HT1080 (cell line): Measurements from ENCODE around the gene AP3D1. TPM values are rescaled to one million over a fixed set of nuclear protein-coding genes. Genes with fewer than 3 reads are reported as not detected.
"Not testable (repeated sequence)": the region's sequence is repeated elsewhere in the genome, so short reads cannot be mapped to it uniquely, and the experiment has no call there.

Experiments used
- DNase-seq: peaks from one replicate; pipeline ENCODE4 v3.0.0-alpha.2; 2015; ENCODE audit warnings: low read depth
- total RNA-seq: library from RNA; depleted of rRNA; stranded (reverse); fragments of >200 nt; shearing (Covaris generic); gene quantifications from 2 replicates; pipeline ENCODE4 v1.2.3, GENCODE V29; 2014

AP3D1 gene
- total RNA-seq, 1 experiment from 2014 or later, result 146 TPM

DNA sequence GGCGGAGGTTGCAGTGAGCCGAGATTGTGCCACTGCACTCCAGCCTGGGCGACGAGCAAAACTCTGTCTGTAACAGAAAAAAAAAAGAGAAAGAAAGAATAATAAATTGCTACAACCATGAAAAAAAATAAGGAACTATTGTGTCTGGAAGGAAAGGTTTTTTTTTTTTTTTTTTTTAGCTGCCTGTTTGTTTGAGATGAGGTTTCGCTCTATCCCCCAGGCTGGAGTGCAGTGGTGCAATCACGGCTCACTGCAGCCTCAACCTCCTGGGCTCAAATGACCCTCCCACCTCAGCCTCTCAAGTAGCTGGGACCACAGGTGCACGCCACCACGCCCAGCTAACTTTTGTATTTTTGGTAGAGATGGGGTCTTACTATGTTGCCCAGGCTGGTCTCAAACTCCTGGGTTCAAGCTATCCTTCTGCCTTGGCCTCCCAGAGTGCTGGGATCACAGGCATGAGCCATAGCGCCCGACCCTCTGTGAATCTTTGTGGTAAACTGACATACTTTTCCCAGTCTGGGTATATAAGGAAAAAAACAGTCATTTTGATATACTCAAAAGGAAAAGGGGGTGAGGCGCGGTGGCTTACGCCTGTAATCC, 59.3 kb downstream of the AP3D1 start:
- DNase-seq, result not testable (repeated sequence)

DNA sequence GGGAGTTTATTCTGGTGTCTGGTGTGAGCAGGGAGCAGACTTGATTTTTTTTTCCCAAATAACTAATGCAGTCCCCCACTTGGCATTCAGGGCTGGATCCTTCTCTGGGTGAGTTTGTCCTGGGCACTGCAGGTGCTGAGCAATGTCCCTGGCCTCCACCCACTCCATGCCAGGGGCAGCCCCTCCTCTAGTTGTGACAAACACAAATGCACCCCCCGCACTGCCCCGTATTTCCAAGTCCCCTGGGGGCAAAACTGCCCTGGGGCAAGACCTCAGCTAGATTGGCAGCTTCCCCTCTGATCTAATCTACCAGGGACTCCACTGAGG, 61.7 kb downstream of the AP3D1 start:
- DNase-seq, result no peak

DNA sequence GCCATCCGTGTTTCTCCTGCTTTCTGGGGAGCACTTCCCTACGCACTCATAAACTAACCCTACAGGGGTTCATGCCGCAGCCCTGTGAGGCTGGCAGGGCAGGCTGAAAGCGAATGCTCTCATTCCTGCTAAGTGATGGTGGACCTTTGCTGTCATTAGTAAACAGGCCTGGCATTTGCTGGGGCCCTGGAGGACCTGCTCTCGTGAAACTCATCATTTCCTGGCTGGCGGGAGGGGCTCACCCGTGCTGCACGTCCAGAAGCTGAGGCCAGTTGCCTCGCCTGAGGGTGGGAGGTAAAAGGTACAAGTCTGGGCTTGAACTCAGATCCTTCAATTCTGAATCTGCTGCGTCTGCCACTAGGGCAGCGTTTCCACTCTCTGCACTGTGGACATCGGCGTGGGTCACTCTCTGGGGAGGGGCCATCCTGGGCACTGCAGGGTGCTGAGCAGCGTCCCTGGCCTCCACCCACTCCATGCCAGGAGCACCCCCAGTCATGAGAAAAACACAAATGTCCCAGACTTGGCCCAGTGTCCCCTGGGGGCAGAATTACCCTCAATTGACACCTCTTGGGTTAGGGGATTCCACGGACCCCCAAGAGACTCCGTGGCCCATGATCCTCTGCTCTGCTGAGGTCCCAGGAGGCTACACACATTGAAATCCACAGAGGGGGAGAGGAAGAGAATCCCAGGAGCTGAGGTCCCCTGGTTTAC, 62.2 kb downstream of the AP3D1 start:
- peak; percentile 70 for DNase-seq

DNA sequence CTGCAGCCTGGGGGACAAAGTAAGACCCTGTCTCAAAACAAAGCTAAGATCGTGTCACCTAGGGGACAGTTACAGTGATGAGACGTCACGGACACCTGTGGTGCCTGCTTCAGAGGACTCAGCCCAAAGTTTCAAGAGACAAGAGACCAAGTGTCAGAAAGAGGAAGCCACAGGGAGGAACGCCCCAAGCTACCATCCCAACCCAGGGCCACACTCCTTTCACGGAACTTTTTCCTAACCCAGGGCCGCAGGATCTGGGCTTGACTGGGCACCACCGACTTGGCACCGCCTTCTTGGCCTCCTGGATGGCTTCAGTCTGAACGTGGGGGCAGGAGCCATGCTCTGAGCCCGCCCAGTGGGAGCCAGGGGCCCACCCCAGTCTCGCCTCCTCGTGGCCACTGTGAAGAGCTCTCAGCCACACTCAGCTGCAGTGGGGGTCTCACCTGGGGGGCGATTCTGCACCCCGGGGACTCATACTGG, 63.7 kb downstream of the AP3D1 start:
- DNase-seq, result no peak

DNA sequence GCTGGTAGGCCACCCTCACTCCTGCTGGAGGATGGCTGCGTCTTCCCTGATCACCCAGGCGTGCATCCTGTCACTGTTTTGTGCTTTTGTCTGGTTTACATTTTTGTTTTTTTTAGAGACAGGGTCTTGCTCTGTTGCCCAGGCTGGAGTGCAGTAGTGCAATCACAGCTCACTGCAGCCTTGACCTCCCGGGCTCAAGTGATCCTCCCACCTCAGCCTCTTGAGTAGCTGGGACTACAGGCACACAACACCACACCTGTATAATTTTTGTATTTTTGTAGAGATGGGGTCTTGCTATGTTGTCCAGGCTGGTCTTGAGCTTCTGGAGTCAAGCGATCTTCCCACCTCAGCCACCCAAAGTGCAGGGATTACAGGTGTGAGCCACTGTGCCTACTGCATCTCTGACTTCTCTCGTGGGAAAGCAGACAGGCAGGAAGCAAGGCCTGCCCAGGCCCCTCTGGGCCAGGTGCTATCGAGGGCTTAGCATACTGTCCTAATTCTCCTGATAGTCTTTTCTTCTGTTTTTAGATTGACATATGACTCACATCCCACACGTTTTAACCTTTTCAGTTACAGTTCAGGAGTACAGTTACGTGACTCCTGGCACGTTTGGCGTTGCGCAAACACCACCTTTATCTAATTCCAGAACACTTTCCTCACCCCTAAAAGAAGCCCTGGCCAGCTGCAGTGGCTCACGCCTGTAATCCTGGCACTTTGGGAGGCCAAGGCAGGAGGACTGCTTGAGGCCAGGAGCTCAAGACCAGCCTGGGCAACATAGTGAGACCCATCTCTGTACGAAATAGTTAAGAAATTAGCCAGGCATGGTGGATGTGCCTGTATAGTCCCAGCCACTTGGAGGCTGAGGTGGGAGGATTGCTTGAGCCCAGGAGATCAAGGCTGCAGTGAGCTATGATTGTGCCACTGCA, 64.4 kb downstream of the AP3D1 start:
- DNase-seq, result peak; percentile 70

DNA sequence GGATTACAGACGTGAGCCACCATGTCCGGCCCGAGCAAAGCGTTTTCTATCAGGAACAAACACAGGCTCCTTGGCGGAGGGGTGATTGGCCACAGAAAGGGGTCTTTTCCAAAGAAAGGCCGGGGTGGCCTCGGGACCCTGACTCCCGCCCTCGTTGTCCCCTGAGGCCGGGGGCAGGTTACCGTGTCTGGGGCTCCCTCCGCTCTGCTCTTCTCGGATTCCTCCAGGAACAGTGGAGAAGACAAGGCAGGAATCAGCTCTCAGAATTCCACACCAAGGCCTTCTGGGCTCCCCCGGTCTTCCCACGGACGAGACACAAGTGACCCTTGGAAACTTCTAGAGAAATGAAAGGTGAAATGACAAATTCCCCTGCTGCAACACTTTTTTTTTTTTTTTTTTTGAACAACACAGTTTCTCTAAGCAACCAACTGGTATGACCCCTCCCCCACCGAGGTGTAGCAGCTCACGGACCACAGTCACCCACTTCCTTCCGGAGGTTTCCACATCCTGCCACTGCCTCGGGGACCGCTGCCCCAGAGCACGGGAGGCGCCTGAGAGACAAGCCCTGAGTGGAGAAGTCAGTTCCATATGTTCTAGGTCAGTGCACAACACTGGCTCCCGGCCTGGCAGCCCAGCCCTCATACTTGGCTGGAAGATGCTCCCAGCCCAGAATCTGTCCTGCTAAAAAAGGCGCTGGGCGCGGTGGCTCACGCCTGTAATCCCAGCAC, 66.2 kb downstream of the AP3D1 start:
- DNase-seq, result peak; percentile 96

DNA sequence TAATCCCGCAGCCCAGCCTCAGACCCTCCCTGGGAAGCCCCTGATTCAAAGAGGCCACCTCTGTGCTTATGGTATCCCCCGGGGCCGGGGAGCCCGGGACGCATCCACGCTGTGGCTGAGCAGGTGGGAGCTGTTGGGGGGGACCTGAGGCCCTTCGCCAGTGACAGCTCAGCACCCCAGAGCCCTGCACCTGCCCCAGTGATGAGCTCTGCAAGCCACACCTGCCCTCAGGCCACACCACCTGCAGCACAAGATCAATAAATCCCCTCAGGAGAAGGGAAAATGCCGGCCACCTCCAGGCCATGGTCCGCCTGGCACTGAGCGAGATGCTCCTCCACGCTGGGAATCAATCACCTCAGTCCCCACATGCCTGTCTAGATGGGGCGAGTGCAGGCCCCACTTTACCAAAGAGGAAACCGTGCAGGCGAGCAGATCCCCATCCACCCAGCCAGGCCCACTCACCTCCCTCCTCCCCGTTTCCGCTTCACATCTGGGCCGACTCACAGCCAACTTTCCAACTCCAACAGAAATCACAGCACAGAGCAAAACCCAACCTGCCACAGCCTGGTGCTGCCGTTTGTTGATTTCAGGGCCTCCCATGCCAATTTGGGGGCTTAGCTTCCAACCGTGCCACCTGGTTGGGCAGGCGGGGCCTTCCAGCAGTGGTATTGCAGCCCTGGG, 68.1 kb downstream of the AP3D1 start:
- DNase-seq, result no peak

DNA sequence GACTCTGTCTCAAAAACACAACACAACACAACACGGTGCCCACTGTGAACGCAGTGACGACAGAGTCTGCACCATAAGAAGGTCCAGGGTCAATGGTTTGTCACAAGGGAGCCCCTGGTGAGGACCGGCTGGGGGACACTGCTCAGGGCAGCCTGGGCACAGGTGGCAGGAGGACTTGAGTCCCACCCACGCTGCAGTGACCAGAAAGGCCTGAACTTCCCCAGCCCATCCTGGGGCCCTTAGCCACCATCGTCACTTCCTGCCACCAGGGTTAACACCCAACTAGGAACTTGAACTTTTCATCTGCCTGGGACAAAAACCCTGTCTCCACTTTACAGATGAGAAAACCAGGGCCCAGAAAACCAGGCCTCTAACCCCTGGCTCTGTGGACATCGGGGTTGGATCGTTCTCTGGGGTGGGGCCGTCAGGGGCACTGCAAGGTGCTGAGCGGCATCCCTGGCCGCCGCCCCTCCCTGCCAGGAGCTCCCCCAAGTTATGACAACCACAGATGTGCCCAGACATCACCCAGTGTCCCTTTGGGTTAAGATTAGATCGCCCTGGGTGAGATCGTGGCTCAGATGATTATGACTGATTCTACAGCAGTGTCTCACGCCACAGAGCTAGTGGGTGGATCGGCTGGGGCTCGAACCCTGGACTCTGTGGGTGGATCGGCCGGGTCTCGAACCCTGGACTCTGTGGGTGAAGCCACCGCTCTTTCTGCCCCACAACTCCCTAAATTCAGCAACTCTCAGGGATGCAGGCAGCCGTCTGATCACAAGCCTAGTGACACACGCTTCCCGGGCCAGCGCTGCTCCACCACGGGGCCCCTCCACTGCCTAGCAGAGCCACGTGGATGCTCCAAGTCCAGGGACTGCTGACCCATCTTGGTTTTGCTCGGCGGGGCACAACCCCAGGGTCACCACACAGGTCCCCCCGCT, 69.2 kb downstream of the AP3D1 start:
- no peak for DNase-seq

DNA sequence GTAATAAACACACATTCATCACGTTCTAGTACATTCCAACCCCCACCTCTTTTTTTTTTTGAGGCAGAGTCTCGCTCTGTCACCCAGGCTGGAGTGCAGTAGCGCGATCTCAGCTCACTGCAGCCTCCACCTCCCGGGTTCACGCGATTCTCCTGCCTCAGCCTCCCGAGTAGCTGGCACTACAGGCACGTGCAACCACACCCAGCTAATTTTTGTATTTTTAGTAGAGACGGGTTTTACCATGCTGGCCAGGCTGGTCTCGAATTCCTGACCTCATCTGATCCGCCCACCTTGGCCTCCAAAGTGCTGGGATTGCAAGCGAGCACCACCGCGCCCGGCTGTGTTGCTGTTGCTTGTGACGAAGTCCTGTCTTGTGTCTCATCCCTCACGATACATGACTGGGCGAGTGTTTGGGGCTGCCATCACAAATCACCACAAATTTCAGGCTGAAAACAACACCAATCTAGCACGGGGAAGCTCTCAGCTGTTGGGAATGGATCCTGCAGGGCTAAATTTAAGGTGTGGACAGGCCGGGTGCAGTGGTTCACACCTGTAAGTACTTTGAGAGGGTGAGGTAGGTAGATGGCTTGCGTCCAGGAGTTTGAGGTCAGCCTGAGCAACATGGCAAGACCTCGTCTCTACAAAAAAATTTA, 70.9 kb downstream of the AP3D1 start:
- no peak for DNase-seq

DNA sequence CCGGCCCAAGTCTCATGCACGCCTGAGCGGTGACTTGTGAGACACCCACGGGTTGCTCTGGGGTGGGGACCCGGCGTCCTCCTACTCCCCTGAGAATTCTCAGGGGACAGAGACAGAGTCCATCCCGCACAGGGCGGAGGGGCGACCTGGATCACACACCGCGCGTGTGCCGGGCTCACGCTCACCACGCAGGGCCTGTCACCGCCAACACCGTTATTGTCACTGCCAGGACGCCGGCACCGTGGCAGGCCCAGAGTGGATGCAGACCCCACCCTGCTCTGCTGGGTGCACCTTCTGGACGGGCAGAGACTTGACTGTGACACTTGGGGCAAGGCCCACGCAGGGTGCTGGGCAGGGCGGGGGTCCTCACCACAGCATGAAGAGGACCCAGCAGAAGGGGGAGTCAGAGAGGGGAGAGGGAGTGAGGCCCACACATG, 71.5 kb downstream of the AP3D1 start:
- no peak for DNase-seq

DNA sequence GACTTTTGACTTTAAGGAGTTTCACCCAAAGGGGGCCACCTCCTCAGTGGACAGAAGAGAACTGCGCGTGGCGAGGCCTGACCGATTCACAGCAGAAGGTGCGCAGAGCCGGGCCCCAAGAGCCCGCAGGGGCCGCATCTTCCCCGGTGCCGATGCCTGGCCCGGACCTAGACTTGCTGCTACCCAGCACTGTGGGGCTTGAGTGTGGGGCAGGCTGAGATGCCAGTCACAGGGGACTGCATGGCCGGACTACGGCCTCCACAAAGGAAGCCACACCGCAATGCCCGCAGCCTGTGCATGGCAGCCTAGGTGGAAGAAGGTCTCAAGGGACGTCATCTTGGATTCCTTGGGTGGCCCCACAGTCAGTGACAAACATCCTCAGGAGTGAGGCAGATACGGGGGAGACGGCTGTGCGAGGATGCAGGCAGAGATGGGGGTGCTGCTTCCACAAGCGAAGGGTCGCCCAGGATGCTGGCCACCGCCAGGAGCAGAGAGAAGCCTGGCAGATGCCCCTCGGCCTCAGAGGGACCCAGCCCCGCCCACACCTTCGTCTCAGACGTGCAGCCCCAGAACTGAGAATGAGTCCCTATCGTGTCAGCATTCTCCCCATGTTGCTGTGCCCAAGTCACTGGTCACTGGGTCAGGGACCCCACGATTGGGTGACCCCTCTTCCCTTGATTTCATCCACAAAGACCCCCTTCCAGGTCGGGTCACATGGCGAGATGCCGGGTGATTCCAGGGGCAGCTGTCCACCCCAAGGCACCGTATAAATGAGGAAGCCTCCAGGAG, 72.1 kb downstream of the AP3D1 start:
- DNase-seq, result no peak

DNA sequence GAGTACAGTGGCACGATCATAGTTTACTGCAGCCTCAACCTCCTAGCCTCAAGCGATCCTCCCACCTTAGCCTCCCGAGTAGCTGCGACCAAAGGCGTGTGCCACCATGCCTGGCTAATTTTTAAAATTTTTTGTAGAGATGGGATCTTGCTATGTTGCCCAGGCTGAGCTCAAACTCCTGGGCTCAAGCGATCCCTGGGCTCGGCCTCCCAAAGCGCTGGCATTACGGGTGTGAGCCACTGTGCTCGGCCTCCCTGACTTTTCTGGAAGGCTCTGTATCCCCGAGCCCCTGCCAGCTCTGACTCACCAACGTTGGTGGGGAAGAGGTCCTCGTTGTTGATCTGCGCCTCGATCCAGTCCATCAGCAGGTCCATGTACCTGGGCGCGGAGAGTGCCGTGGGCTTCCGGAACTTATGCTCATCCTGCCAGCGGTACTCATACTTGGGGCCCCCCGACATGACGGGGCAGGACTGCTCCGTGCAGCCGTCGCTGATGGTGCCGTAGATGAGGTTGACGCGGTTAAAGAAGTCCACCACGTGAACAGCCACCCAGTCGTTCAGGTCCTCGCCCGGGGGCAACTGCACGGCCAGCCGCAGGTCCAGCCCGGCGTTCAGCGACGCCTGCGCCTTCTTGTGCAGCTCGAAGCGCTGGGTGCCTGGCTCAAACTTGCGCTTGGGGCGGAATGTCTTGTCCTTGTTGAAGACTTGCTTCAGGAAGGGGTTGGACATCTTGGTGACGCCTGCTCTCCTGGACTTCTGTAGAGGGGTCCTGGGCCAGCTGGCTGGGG, 73.3 kb downstream of the AP3D1 start:
- DNase-seq, result no peak

DNA sequence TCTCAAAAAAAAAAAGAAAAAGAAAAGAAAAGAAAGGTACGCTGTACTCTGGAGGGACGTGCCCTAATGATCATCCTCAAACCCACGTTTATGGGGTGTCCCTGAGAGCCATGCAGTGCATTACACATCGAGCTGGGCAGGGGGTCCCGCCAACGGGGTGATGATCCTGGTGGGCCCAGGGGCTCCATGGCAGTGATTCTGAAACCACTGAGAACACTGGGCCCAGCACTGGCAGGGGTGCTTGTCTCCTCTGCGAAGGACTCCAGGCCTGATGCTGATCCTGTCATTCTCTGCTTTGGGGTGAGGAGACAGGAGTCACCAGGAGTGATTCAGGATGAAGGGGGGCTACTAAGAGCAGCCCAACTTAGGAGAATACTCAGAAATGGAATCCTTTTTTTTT, 74.0 kb downstream of the AP3D1 start:
- DNase-seq, result no peak

DNA sequence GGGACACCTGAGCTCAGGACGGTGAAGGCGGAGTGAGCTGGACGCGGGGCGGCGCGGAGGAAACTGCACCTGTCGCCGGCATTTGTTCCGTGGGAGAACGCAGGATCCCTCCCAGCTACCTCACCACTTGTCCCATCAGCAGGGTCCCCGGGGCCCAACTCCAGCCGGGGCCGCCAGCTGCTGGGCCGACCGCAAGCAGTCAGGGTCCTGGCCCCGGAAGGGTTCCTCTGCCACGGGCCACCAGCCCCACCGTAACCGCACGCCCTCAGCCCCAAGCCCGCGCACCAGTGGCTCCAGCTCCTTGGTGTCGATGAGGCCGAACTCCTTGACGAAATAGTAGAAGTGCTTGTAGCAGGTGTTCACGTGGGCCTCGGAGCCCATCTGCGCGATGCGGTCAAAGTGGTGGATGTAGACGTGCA, 74.8 kb downstream of the AP3D1 start:
- no peak for DNase-seq

DNA sequence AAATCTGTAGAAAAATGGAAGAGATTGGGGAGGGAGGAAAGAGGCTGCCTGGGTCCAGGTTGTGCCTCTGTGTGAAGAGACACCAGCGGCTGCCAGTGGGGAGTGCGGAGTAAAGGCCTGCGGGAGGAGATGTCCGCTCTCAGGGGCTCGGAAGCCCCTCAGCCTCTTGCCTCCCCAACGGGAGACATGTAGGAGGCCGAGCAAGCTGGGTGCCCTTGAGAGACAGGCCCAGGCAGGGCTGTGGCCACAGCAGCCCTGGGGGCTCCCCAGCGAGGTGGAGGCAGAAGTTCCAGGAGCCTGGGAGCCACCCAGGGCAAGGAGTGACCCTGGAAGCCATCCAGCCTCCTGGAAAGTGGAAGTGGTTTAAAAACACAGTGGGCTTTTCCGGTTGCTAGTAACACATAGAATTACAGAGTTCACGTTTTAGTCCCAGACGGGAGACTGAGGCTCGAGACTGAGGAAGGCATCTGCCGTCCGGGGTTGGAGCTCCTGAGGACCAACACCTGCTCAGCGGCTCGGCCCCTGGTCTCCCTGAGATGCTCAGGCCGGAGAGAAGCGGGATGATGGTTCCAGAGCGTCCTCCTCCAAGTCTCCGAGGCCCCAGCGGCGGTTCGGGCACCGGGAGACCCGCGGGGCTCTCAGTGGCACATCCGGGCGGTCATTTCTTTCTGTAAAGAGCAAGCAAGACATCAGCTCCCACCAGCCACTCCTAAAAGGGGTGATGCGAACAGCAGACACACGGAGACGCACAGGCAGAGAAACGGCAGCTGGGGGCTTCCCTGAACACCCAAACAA, 78.4 kb downstream of the AP3D1 start:
- no peak for DNase-seq

DNA sequence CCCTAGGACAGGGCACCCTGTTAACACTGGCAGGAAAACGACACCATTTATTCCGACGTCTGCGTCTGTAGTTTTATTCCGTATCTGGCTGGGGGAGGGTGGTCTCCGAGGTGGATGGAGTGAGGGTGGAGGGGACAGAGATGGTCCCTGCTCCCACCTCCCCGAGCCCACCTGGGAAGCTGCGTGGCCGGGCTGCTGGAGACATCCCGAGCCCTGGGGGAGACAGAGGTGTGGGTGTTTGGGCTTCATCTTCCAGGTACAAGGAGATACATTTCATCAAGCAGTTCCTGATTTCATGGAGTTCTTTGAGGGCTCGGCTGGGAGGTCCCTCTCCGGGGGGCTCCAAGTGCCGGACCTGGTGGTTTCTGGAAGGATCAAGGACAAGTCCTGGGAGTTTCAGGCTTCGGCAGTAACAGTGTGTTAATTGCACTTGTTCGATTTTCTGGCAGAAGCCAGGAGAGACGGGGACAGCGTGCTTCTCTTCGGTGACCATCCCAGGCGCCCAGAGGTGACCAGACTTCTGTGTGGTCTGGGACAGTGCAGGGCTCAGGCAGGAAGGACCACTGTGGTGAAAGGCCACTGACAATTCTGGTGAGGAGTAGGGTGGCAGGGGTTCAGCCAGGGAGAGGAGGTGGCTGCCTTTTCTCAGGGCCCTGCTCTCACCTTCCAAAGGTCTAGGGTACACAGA, 80.2 kb downstream of the AP3D1 start:
- no peak for DNase-seq
